SK-N-MC (cell line): Measurements from ENCODE around the gene SLC24A4.

Experiments used
- DNase-seq: peaks from one replicate; pipeline ENCODE4 v3.0.0-alpha.2; 2011; ENCODE audit warnings: low read depth, low spot score
- H3K27ac ChIP-seq: fragments of 200-600 bp; sonication (generic); 2 replicates; pipeline ENCODE4 v1.5.1; 2016; ENCODE audit warnings: mixed run types
- H3K36me3 ChIP-seq: fragments of 200-600 bp; sonication (generic); 2 replicates; pipeline ENCODE4 v1.6.1; 2017; ENCODE audit warnings: antibody characterized with exemption, low read length, mixed read lengths; ENCODE audit not compliant: insufficient read depth
- H3K4me3 ChIP-seq: fragments of 200-600 bp; sonication (generic); 2 replicates; pipeline ENCODE4 v1.5.1; 2016
- H3K9ac ChIP-seq: fragments of 200-600 bp; sonication (generic); 2 replicates; pipeline ENCODE4 v1.8.0; 2017; ENCODE audit warnings: mixed run types, mixed read lengths; ENCODE audit not compliant: insufficient read length
- H3K9me3 ChIP-seq: fragments of 200-600 bp; sonication (generic); 2 replicates; pipeline ENCODE4 v1.6.1; 2017; ENCODE audit warnings: low read depth, mild to moderate bottlenecking, antibody characterized with exemption, low read length, moderate library complexity, mixed read lengths
- EZH2 ChIP-seq: fragments of 200-600 bp; sonication (generic); IDR thresholded peaks from one replicate; pipeline ENCODE4 v1.6.1; 2017; ENCODE audit warnings: antibody characterized with exemption
- FOXP2 ChIP-seq: optimal IDR thresholded peaks from 2 replicates; pipeline ENCODE3; 2011; ENCODE audit warnings: mild to moderate bottlenecking, moderate library complexity; ENCODE audit not compliant: insufficient read depth; ENCODE audit errors: extremely low read length, control extremely low read depth
- POLR2AphosphoS5 ChIP-seq: IDR thresholded peaks from 2 replicates; pipeline ENCODE4 v1.6.1; 2012; ENCODE audit warnings: mild to moderate bottlenecking, low read depth, low read length, borderline replicate concordance

The SLC24A4 gene

DNA sequence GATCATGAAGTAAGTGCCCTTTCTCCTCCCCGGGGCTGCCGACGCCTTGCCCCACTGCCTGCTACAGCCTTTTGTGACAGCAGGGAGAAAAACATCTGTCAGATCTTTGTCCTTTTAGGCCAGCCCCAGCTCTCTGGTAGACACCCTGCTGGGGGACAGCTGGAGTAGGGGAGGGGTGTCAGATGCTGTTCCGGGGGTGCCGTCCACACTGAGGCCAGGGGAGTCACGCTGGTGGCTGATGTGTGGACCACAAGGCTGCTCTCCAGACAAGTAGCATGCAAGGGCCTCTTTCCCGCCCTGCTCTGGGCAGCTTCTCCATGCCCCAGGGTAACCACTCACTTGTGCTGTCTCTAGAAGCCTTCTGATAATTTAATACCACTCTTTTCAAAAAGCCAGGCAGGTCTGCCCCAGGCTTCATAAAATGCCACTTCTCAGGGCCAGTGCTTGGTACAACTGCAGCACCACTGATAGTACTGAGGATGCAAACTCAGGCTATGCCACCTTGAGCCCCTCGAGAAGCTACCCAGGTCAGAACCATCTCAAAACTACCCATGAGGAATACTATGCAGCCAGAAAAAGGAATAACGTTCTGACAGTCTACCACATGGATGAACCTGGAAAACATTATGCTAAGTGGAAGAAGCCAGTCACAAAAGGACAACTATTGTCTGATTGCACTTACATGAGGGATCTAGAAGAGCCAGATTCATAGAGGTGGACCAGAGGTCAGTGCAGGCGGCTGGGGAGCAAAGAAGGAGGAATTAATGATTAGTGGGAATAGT lies 124.6 kb downstream of the SLC24A4 start:
- no peaks in the 10 kb centered on the region for H3K36me3 ChIP-seq
- no peak for DNase-seq
- no peaks in the 10 kb centered on the region for H3K9me3 ChIP-seq
- H3K27ac ChIP-seq: no peak overlapping the region
- H3K4me3 ChIP-seq: no peak overlapping the region
- H3K9ac ChIP-seq: no peak overlapping the region
- TF ChIP-seq EZH2 (no peak), FOXP2 (no peak), POLR2AphosphoS5 (no peak)

DNA sequence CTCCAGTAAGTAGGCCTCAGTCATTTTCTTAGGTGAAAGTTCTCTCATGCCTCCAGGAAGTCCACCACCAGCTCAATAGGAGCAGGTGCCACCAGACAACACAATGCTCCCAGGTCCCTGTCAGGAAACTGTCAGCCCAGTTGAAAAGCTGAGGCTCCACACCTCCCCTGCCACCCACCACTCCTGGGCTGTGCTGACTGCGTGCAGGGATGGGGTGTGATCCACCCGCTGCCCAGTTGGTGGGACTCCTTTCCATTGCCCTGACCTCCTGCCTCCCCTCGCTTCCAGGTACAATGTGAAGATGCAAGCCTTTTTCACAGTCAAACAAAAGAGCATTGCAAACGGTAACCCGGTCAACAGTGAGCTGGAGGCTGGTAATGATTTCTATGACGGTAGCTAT lies 125.8 kb downstream of the SLC24A4 start:
- no peak for TF ChIP-seq EZH2
- TF ChIP-seq FOXP2: no peak
- no peak for TF ChIP-seq POLR2AphosphoS5
- no peak overlapping the region for H3K4me3 ChIP-seq
- no peaks in the 10 kb centered on the region for H3K9me3 ChIP-seq
- H3K36me3 ChIP-seq: no peaks in the 10 kb centered on the region
- H3K9ac ChIP-seq: no peak overlapping the region
- DNase-seq: no peak
- no peak overlapping the region for H3K27ac ChIP-seq

DNA sequence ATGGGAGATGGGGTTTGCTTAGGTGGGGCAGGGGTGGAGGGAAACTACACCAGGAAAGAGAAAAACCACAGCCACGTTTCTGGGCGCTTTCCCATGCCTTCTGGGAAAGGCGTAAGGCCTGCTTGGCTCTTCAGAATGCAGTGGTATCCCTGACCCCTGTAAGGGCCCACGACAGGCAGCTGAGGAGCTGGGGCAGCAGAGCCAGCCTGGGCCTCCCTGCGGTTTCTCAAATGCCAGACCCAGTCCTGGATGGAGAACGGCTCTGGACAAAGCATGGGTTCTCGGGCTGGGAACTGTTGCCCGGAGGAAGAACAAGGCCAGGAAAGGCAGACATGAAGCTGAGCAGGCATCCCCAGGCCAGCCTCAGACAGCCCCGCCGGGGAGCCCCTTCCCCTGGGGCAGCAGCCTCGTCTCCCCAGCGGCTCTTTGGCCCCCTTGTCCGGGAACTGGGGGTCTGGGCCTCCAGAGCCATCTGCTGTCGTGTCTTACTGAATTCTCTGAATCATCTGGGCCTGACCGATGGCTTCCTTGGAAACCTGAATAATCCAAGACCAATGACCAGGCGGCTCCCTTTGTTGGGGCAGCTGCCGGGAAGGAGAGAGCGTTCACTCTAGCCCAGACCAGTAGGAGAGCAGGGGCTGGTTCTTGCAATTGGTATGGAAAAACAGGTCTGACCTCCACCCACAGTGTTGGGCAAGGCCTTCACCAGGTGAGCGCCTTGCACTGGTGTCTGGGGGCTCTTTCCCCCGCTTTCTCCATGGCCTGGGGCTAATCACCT lies 126.6 kb downstream of the SLC24A4 start:
- Histone ChIP-seq H3K9me3 (no peaks in the 10 kb centered on the region), H3K9ac (no peak overlapping the region), H3K4me3 (no peak overlapping the region), H3K36me3 (no peaks in the 10 kb centered on the region), H3K27ac (no peak overlapping the region)
- no peak for DNase-seq
- no peak for TF ChIP-seq EZH2
- TF ChIP-seq FOXP2: no peak
- TF ChIP-seq POLR2AphosphoS5: no peak

DNA sequence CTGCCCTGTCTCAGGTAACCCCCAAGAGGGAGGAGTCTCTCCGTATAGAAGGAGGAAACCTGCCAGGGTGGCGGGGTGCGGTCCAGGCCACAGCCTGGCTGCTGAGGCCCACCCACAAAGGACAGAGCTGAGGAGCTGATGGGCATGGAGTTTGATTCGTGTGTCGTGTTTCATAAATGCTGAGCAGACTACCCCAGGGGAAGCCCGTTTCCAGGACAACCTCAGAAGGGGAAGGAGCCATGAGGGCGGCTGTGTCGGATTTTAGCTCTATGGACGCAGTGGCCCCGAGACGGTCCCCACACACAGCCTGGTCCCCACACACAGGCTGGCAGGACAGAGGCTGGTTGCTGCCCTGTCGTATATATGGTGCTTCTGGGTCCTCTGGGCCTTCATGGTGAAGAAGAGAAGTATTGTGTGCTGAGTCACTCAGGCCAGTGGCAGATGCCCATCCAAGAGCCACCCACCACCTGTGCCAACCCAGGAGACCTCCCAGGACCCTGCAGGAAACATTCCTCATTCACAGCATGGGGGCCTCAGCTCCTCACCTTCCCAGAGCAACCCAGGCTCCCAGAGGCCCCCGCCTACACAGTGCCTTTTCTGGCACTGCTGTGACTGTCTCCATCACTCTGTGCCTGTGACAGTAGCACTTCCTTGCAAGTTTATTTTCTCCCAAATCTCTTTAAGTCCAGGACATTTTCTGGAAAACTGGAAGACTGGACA lies 127.5 kb downstream of the SLC24A4 start:
- no peak overlapping the region for H3K27ac ChIP-seq
- TF ChIP-seq POLR2AphosphoS5: no peak
- no peak for TF ChIP-seq EZH2
- TF ChIP-seq FOXP2: no peak
- H3K4me3 ChIP-seq: no peak overlapping the region
- no peaks in the 10 kb centered on the region for H3K36me3 ChIP-seq
- no peak for DNase-seq
- no peaks in the 10 kb centered on the region for H3K9me3 ChIP-seq
- no peak overlapping the region for H3K9ac ChIP-seq

DNA sequence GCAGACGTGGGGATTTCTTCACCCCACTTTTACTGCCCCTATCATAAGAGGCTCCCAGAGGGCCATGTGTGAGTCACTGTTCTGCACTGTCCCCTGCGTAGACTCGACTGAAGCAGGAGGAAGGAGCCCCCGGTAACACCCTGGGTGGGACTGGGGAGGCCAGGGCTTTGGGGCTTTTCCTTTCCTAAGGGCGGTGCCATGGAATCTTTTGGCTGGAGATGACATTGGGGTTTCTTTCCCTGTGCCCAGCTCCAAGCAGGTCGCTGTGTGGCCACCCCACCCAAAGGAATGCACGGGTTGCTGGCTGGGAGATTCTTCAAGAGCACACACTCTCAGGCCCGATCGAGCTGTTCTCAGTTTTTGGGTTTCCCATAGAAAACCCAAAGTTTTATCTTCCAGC lies 128.3 kb downstream of the SLC24A4 start:
- no peaks in the 10 kb centered on the region for H3K9me3 ChIP-seq
- H3K9ac ChIP-seq: no peak overlapping the region
- TF ChIP-seq FOXP2 (no peak), EZH2 (no peak), POLR2AphosphoS5 (no peak)
- no peak for DNase-seq
- no peaks in the 10 kb centered on the region for H3K36me3 ChIP-seq
- no peak overlapping the region for H3K4me3 ChIP-seq
- no peak overlapping the region for H3K27ac ChIP-seq

DNA sequence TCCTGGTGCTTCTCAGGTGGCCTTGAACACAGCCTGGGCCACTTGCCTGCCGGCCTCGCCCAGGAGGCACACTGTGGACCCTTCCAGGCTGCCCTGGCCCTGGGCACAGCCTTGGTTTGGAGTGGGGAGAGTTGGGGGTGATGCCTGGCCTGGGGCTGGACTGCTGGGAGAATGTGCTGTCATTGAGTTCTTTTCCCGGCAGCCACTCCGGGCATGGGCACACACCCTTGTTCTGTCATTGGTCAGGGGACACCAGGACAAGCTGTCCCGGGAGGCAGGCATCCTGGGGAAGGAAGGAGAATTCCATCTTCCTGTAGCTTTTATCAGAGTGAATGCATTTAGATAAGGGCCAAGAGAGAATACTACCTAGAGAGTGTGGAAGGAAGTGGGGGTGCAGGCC lies 128.8 kb downstream of the SLC24A4 start:
- H3K36me3 ChIP-seq: no peaks in the 10 kb centered on the region
- H3K27ac ChIP-seq: no peak overlapping the region
- TF ChIP-seq FOXP2 (no peak), EZH2 (no peak), POLR2AphosphoS5 (no peak)
- no peaks in the 10 kb centered on the region for H3K9me3 ChIP-seq
- no peak overlapping the region for H3K4me3 ChIP-seq
- DNase-seq: no peak
- no peak overlapping the region for H3K9ac ChIP-seq

DNA sequence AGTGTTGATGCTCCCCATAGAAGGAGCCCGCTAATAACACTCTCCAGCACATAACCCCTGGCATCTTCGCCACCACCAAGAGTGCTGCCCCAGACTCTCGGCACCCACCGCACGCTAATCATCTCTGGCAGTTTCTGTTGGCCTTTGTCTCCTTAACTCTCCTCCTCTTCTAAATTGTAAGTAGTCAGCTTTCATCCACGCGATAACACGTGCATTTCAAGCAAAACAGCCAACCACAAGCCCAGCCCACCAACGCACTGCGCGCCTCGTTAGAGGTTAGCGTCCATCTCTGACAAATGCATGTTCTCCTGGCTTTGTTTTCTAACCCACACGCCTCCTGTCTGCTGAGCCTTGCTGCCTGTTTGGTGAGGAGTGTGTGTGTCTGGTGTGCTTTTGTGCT lies 129.5 kb downstream of the SLC24A4 start:
- no peak for DNase-seq
- no peak for TF ChIP-seq POLR2AphosphoS5
- no peak for TF ChIP-seq FOXP2
- no peak for TF ChIP-seq EZH2
- no peak overlapping the region for H3K9ac ChIP-seq

DNA sequence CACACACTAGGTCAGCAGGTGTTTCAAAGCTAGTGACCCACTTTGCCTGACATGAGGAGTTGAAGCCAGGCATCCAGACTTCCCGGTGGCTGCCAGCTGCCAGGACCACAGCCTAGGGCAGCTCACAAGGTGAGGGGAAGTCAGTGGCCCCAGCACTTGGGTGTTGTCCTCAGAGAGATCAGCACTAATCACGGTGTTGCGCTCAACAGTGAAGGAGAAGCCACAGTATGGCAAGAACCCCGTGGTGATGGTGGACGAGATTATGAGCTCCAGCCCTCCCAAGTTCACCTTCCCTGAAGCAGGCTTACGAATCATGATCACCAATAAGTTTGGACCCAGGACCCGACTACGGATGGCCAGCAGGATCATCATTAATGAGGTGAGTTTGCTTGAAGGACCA lies 130.7 kb downstream of the SLC24A4 start:
- H3K4me3 ChIP-seq: no peak overlapping the region
- H3K36me3 ChIP-seq: no peaks in the 10 kb centered on the region
- no peaks in the 10 kb centered on the region for H3K9me3 ChIP-seq
- H3K27ac ChIP-seq: no peak overlapping the region
- TF ChIP-seq POLR2AphosphoS5 (no peak), FOXP2 (no peak), EZH2 (no peak)
- no peak for DNase-seq
- H3K9ac ChIP-seq: no peak overlapping the region

More for the DNA sequence above, 129.5 kb downstream of the SLC24A4 start:
- no peaks in the 10 kb centered on the region for H3K9me3 ChIP-seq
- no peak overlapping the region for H3K27ac ChIP-seq
- no peak overlapping the region for H3K4me3 ChIP-seq
- H3K36me3 ChIP-seq: no peaks in the 10 kb centered on the region
